Fibroblast of mammary gland (primary cell): ENCODE measurements around the gene LNP1.
"Not testable (repeated sequence)": the region's sequence is repeated elsewhere in the genome, so short reads cannot be mapped to it uniquely, and the experiment has no call there.

Experiments used
- DNase-seq: peaks from one replicate; pipeline ENCODE4 v3.0.0-alpha.2; 2010; ENCODE audit warnings: low read depth
- H3K4me3 ChIP-seq: 2 replicates; pipeline ENCODE4 v1.5.1; 2011; ENCODE audit warnings: low read depth, mild to moderate bottlenecking, low read length, moderate library complexity; ENCODE audit not compliant: control insufficient read depth
- CTCF ChIP-seq: conservative IDR thresholded peaks from 2 replicates; pipeline ENCODE4 v1.5.1; 2011; ENCODE audit warnings: low read depth, low read length, inconsistent platforms; ENCODE audit not compliant: control insufficient read depth, insufficient read depth

LNP1 gene

GRCh38 chr3:100470951-100471350 lies 69.6 kb downstream of the LNP1 start:
- H3K4me3 ChIP-seq = no peak overlapping the region
- no peak for DNase-seq
- TF ChIP-seq CTCF = no peak

- DNase-seq = no peak
- no peak for TF ChIP-seq CTCF
- H3K4me3 ChIP-seq = no peak overlapping the region
Observed at GRCh38 chr3:100471444-100471843, 70.1 kb downstream of the LNP1 start.

GRCh38 chr3:100477851-100478360 lies 76.6 kb downstream of the LNP1 start:
- not testable (repeated sequence) for DNase-seq, H3K4me3 ChIP-seq

- DNase-seq = not testable (repeated sequence)
Observed at GRCh38 chr3:100478521-100478920, 77.2 kb downstream of the LNP1 start.

GRCh38 chr3:100480081-100480480 lies 78.7 kb downstream of the LNP1 start:
- no peak for DNase-seq
- no peak overlapping the region for H3K4me3 ChIP-seq
- no peak for TF ChIP-seq CTCF

More at GRCh38 chr3:100478521-100478920, 77.2 kb downstream of the LNP1 start:
- not testable (repeated sequence) for H3K4me3 ChIP-seq

GRCh38 chr3:100482176-100482575 lies 80.8 kb downstream of the LNP1 start:
- no peak for TF ChIP-seq CTCF
- H3K4me3 ChIP-seq = no peak overlapping the region
- DNase-seq = no peak

GRCh38 chr3:100483529-100483928 lies 82.2 kb downstream of the LNP1 start:
- H3K4me3 ChIP-seq = no peak overlapping the region
- TF ChIP-seq CTCF = no peak
- no peak for DNase-seq

- TF ChIP-seq CTCF = no peak
- peak; percentile 45 for DNase-seq
- H3K4me3 ChIP-seq = no peak overlapping the region
Observed at GRCh38 chr3:100486808-100487207, 85.5 kb downstream of the LNP1 start.
